K562 (cell line): ENCODE measurements around the gene LYPLA2. TPM values are rescaled to one million over a fixed set of nuclear protein-coding genes. Genes with fewer than 3 reads are reported as not detected.

Source experiments
- C11orf30 ChIP-seq: fragments of 450-650 bp; IDR thresholded peaks from 2 replicates; pipeline ENCODE4 v1.6.1; 2016; ENCODE audit warnings: low read depth, mild to moderate bottlenecking
- CBFA2T2 ChIP-seq: fragments of 450-650 bp; conservative IDR thresholded peaks from 2 replicates; pipeline ENCODE4 v1.6.1; 2017; ENCODE audit warnings: mild to moderate bottlenecking
- CBX1 ChIP-seq: sonication (generic); IDR thresholded peaks from 2 replicates; pipeline ENCODE4 v1.6.1; 2016; ENCODE audit warnings: antibody characterized with exemption, low read depth, mild to moderate bottlenecking
- CBX2 ChIP-seq: fragments of 200-600 bp; sonication (generic); IDR thresholded peaks from one replicate; pipeline ENCODE4 v1.6.1; 2012; ENCODE audit warnings: mild to moderate bottlenecking, low read length, inconsistent platforms; ENCODE audit not compliant: insufficient read depth, poor library complexity, severe bottlenecking
- ELF2 ChIP-seq: fragments of 250-450 bp; sonication (Bioruptor Pico); IDR thresholded peaks from 2 replicates; pipeline ENCODE4 v1.5.0; 2021; ENCODE audit warnings: mild to moderate bottlenecking
- ETV6 ChIP-seq, 3 experiments: fragments of 150-350 bp in 1 of 3; sonication (generic) in 1 of 3; formaldehyde crosslinking in 1 of 3; IDR thresholded peaks; 2 replicates each; pipeline versions ENCODE4 v1.6.1 to v1.8.0; 2014 to 2022; ENCODE audit warnings: borderline replicate concordance in 2 of 3, low read depth in 2 of 3, antibody characterized with exemption in 1 of 3, low read length in 1 of 3, mild to moderate bottlenecking in 1 of 3, missing genetic modification reagents in 1 of 3
- EWSR1 ChIP-seq: fragments of 450-650 bp; IDR thresholded peaks from 2 replicates; pipeline ENCODE4 v1.6.1; 2018; ENCODE audit warnings: borderline replicate concordance, mild to moderate bottlenecking, low read depth, moderate library complexity; ENCODE audit not compliant: partially characterized antibody
- MEIS2 ChIP-seq: fragments of 450-650 bp; IDR thresholded peaks from 2 replicates; pipeline ENCODE4 v1.6.1; 2014; ENCODE audit warnings: mild to moderate bottlenecking; ENCODE audit not compliant: partially characterized antibody
- NCOA4 ChIP-seq: fragments of 450-650 bp; IDR thresholded peaks from 2 replicates; pipeline ENCODE4 v1.6.1; 2018; ENCODE audit warnings: mild to moderate bottlenecking; ENCODE audit not compliant: partially characterized antibody
- NCOA6 ChIP-seq: fragments of 450-650 bp; IDR thresholded peaks from 2 replicates; pipeline ENCODE4 v1.6.1; 2017; ENCODE audit warnings: mild to moderate bottlenecking
- POLR2A ChIP-seq: fragments of 450-650 bp; conservative IDR thresholded peaks from 2 replicates; pipeline ENCODE4 v1.6.1; 2016
- POLR2B ChIP-seq: fragments of 450-650 bp; IDR thresholded peaks from 2 replicates; pipeline ENCODE4 v1.6.1; 2018; ENCODE audit warnings: low read depth; ENCODE audit not compliant: partially characterized antibody
- ZNF175 ChIP-seq: fragments of 200-800 bp; sonication (Bioruptor generic); IDR thresholded peaks from 2 replicates; pipeline ENCODE4 v1.6.1; 2016; ENCODE audit warnings: low read depth, mild to moderate bottlenecking, missing genetic modification characterization, missing compliant biosample characterization
- ZSCAN29 ChIP-seq: fragments of 450-650 bp; IDR thresholded peaks from 2 replicates; pipeline ENCODE4 v1.6.1; 2017
- polyA plus RNA-seq, 8 experiments: library from polyadenylated mRNA; depleted of rRNA in 4 of 8; stranded (reverse) in 5 of 8; unstranded in 3 of 8; fragments of >200 nt; fragmentation: Nextera tagmentation in 2 of 8; fragmentation: Illumina TruSeq in 1 of 8; extraction: Ambion mirVana in 2 of 8; extraction: Trizol in 1 of 8; gene quantifications; 2 replicates each; pipeline versions ENCODE4 v1.2.1 to v1.2.3, GENCODE V29; 2011 to 2014; ENCODE audit warnings: inconsistent platforms in 1 of 8, missing spikeins in 1 of 8
- total RNA-seq, 7 experiments: library from RNA; depleted of rRNA in 6 of 7; stranded (reverse); fragments of >200 nt in 6 of 7; fragmentation: Illumina TruSeq in 2 of 7; extraction: Trizol in 2 of 7; gene quantifications; 2 replicates each; pipeline versions ENCODE4 v1.2.1 to v1.2.3, GENCODE V29; 2011 to 2021; ENCODE audit warnings: low replicate concordance in 1 of 7
- TF ChIP-seq, protein P1 (sequence below): sonication (generic); formaldehyde crosslinking; IDR thresholded peaks from 2 replicates; pipeline ENCODE4 v1.8.0; 2023; ENCODE audit warnings: missing genetic modification reagents, mild to moderate bottlenecking, borderline replicate concordance
- TF ChIP-seq, protein P2 (sequence below): sonication (generic); formaldehyde crosslinking; IDR thresholded peaks from 2 replicates; pipeline ENCODE4 v1.8.0; 2022; ENCODE audit warnings: missing genetic modification reagents, mild to moderate bottlenecking, borderline replicate concordance
- TF ChIP-seq, protein P3 (sequence below): fragments of 450-650 bp; IDR thresholded peaks from one replicate; pipeline ENCODE4 v1.6.1; 2018; ENCODE audit warnings: mild to moderate bottlenecking, moderate library complexity; ENCODE audit not compliant: partially characterized antibody

The LYPLA2 gene
- total and polyA plus RNA-seq, 9 of the 15 experiments (the other 6 are each of a cell fraction or from before 2014, with no cell fraction given), result 3.9 to 128 (median 60.1) TPM

DNA sequence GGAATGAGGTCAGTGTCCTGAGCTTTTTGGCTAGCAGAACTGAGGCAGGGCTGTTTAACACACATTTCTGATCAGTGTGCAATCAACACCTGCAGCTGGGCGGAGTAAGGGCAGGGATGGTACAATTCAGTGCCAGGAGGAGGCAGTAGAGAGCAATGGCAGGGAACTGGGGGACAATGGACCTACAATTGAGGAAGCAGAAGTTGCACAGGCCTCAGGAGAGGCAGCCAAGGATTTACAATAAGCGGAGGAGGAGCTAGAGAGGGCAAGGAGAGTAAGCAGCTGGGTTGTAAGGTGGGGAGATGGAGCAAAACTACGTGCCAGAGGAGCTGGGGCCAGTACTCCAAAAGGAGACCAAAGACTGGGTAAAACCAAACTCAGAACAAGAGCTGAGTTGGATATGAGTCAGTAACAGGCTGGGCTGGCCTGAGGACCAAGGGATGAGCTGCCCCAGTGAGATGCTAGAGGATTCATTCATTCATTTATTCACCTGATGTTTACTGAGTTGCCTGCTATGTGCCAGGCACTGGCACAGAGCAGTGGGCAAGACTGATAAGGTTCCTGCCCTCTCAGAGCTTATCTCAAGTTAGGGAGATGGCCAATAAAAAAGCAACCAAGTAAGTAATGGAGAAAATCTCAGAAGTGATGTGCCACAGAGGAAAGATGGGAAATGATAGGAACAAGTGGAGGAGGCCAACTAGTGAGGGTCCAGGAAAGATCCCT is 20.0 kb downstream of the LYPLA2 start (continued):
- TF ChIP-seq POLR2B (no peak), NCOA6 (no peak), POLR2A (no peak), ETV6 (IDR thresholded peaks at IDR 0.05; ENCODE audit: borderline replicate concordance in 1 of 2, low read depth in 2 of 2, low read length in 1 of 2) (no peak), ETV6 (CRISPR knock-in tag; IDR thresholded peaks at IDR 0.05; ENCODE audit: borderline replicate concordance) (no peak), MEIS2 (peak; percentile 13), NCOA4 (no peak), ZNF175 (CRISPR knock-in tag) (no peak), C11orf30 (no peak), EWSR1 (no peak), CBFA2T2 (no peak), ZSCAN29 (no peak), CBX2 (no peak), CBX1 (no peak), ELF2 (CRISPR knock-in tag) (no peak)
- TF ChIP-seq, protein P1, sequence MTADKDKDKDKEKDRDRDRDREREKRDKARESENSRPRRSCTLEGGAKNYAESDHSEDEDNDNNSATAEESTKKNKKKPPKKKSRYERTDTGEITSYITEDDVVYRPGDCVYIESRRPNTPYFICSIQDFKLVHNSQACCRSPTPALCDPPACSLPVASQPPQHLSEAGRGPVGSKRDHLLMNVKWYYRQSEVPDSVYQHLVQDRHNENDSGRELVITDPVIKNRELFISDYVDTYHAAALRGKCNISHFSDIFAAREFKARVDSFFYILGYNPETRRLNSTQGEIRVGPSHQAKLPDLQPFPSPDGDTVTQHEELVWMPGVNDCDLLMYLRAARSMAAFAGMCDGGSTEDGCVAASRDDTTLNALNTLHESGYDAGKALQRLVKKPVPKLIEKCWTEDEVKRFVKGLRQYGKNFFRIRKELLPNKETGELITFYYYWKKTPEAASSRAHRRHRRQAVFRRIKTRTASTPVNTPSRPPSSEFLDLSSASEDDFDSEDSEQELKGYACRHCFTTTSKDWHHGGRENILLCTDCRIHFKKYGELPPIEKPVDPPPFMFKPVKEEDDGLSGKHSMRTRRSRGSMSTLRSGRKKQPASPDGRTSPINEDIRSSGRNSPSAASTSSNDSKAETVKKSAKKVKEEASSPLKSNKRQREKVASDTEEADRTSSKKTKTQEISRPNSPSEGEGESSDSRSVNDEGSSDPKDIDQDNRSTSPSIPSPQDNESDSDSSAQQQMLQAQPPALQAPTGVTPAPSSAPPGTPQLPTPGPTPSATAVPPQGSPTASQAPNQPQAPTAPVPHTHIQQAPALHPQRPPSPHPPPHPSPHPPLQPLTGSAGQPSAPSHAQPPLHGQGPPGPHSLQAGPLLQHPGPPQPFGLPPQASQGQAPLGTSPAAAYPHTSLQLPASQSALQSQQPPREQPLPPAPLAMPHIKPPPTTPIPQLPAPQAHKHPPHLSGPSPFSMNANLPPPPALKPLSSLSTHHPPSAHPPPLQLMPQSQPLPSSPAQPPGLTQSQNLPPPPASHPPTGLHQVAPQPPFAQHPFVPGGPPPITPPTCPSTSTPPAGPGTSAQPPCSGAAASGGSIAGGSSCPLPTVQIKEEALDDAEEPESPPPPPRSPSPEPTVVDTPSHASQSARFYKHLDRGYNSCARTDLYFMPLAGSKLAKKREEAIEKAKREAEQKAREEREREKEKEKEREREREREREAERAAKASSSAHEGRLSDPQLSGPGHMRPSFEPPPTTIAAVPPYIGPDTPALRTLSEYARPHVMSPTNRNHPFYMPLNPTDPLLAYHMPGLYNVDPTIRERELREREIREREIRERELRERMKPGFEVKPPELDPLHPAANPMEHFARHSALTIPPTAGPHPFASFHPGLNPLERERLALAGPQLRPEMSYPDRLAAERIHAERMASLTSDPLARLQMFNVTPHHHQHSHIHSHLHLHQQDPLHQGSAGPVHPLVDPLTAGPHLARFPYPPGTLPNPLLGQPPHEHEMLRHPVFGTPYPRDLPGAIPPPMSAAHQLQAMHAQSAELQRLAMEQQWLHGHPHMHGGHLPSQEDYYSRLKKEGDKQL (CRISPR knock-in tag), result no peak
- TF ChIP-seq, protein P2, sequence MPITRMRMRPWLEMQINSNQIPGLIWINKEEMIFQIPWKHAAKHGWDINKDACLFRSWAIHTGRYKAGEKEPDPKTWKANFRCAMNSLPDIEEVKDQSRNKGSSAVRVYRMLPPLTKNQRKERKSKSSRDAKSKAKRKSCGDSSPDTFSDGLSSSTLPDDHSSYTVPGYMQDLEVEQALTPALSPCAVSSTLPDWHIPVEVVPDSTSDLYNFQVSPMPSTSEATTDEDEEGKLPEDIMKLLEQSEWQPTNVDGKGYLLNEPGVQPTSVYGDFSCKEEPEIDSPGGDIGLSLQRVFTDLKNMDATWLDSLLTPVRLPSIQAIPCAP (CRISPR knock-in tag), result no peak
- TF ChIP-seq, protein P3, sequence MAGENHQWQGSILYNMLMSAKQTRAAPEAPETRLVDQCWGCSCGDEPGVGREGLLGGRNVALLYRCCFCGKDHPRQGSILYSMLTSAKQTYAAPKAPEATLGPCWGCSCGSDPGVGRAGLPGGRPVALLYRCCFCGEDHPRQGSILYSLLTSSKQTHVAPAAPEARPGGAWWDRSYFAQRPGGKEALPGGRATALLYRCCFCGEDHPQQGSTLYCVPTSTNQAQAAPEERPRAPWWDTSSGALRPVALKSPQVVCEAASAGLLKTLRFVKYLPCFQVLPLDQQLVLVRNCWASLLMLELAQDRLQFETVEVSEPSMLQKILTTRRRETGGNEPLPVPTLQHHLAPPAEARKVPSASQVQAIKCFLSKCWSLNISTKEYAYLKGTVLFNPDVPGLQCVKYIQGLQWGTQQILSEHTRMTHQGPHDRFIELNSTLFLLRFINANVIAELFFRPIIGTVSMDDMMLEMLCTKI, result no peak
